NT2/D1 (cell line): ENCODE measurements around the gene RAB27B.

Source experiments
- DNase-seq: peaks from one replicate; pipeline ENCODE4 v3.0.0-alpha.2; 2011; ENCODE audit warnings: low read depth, low spot score
- H3K27me3 ChIP-seq: 2 replicates; pipeline ENCODE4 v1.6.0; 2011; ENCODE audit warnings: mild to moderate bottlenecking; ENCODE audit not compliant: insufficient read length, insufficient read depth
- H3K36me3 ChIP-seq: 2 replicates; pipeline ENCODE4 v1.6.1; 2011; ENCODE audit warnings: mild to moderate bottlenecking, low read length, mixed read lengths; ENCODE audit not compliant: insufficient read depth, insufficient read length
- H3K4me1 ChIP-seq: 2 replicates; pipeline ENCODE4 v1.5.1; 2011; ENCODE audit not compliant: insufficient read depth, insufficient read length
- H3K4me3 ChIP-seq: 2 replicates; pipeline ENCODE4 v1.5.1; 2011; ENCODE audit warnings: low read depth; ENCODE audit not compliant: insufficient read length
- H3K9ac ChIP-seq: 2 replicates; pipeline ENCODE4 v1.6.0; 2011; ENCODE audit warnings: low read depth; ENCODE audit not compliant: insufficient read length
- H3K9me3 ChIP-seq: 2 replicates; pipeline ENCODE4 v1.5.1; 2011; ENCODE audit warnings: mild to moderate bottlenecking, low read length; ENCODE audit not compliant: insufficient read depth
- SUZ12 ChIP-seq: IDR thresholded peaks from 2 replicates; pipeline ENCODE4 v1.6.1; 2011; ENCODE audit not compliant: insufficient read length, insufficient read depth; ENCODE audit errors: extremely low read depth
- YY1 ChIP-seq: IDR thresholded peaks from 2 replicates; pipeline ENCODE4 v1.6.1; 2011; ENCODE audit not compliant: insufficient read length, insufficient read depth
- ZNF274 ChIP-seq: IDR thresholded peaks from 2 replicates; pipeline ENCODE4 v1.6.1; 2011; ENCODE audit warnings: mild to moderate bottlenecking, low read depth, low read length

RAB27B gene

GRCh38 chr18:54829856-54830255 lies 1.6 kb downstream of the RAB27B start:
- DNase-seq: no peak
- no peaks in the 10 kb centered on the region for H3K36me3 ChIP-seq
- H3K4me3 ChIP-seq: no peak overlapping the region
- no peak for TF ChIP-seq YY1
- no peak for TF ChIP-seq SUZ12
- no peak for TF ChIP-seq ZNF274
- H3K9ac ChIP-seq: no peak overlapping the region
- H3K27me3 ChIP-seq: no peaks in the 10 kb centered on the region
- H3K9me3 ChIP-seq: no peaks in the 10 kb centered on the region
- H3K4me1 ChIP-seq: no peaks in the 10 kb centered on the region

GRCh38 chr18:54830260-54830659 lies 2.0 kb downstream of the RAB27B start:
- no peaks in the 10 kb centered on the region for H3K27me3 ChIP-seq
- H3K4me1 ChIP-seq: no peaks in the 10 kb centered on the region
- H3K9ac ChIP-seq: no peak overlapping the region
- no peak for DNase-seq
- no peaks in the 10 kb centered on the region for H3K9me3 ChIP-seq
- no peak for TF ChIP-seq ZNF274
- no peak for TF ChIP-seq SUZ12
- no peak for TF ChIP-seq YY1
- no peaks in the 10 kb centered on the region for H3K36me3 ChIP-seq
- no peak overlapping the region for H3K4me3 ChIP-seq

GRCh38 chr18:54830866-54831265 lies 2.6 kb downstream of the RAB27B start:
- Histone ChIP-seq H3K27me3 (no peaks in the 10 kb centered on the region), H3K4me1 (no peaks in the 10 kb centered on the region), H3K4me3 (no peak overlapping the region), H3K36me3 (no peaks in the 10 kb centered on the region), H3K9ac (no peak overlapping the region), H3K9me3 (no peaks in the 10 kb centered on the region)
- TF ChIP-seq YY1: no peak
- no peak for TF ChIP-seq SUZ12
- no peak for TF ChIP-seq ZNF274
- no peak for DNase-seq

- no peaks in the 10 kb centered on the region for H3K4me1 ChIP-seq
- no peak overlapping the region for H3K9ac ChIP-seq
- H3K36me3 ChIP-seq: no peaks in the 10 kb centered on the region
- DNase-seq: no peak
- no peaks in the 10 kb centered on the region for H3K9me3 ChIP-seq
- no peak overlapping the region for H3K4me3 ChIP-seq
- TF ChIP-seq SUZ12: no peak
- no peak for TF ChIP-seq ZNF274
- TF ChIP-seq YY1: no peak
- no peaks in the 10 kb centered on the region for H3K27me3 ChIP-seq
Observed at GRCh38 chr18:54835944-54836343, 7.7 kb downstream of the RAB27B start.

GRCh38 chr18:54843314-54843713 lies 15.0 kb downstream of the RAB27B start:
- Histone ChIP-seq H3K9ac (no peak overlapping the region), H3K4me3 (no peak overlapping the region), H3K36me3 (no peaks in the 10 kb centered on the region), H3K9me3 (no peaks in the 10 kb centered on the region), H3K4me1 (no peaks in the 10 kb centered on the region), H3K27me3 (no peaks in the 10 kb centered on the region)
- TF ChIP-seq ZNF274 (no peak), YY1 (no peak), SUZ12 (no peak)
- no peak for DNase-seq

GRCh38 chr18:54845787-54846186 lies 17.5 kb downstream of the RAB27B start:
- no peak overlapping the region for H3K9ac ChIP-seq
- DNase-seq: no peak
- H3K27me3 ChIP-seq: no peaks in the 10 kb centered on the region
- no peaks in the 10 kb centered on the region for H3K9me3 ChIP-seq
- no peak for TF ChIP-seq ZNF274
- no peak for TF ChIP-seq SUZ12
- TF ChIP-seq YY1: no peak
- no peak overlapping the region for H3K4me3 ChIP-seq
- H3K36me3 ChIP-seq: no peaks in the 10 kb centered on the region
- no peaks in the 10 kb centered on the region for H3K4me1 ChIP-seq

GRCh38 chr18:54848121-54848520 lies 19.8 kb downstream of the RAB27B start:
- H3K9ac ChIP-seq: no peak overlapping the region
- no peaks in the 10 kb centered on the region for H3K27me3 ChIP-seq
- H3K36me3 ChIP-seq: no peaks in the 10 kb centered on the region
- no peak for DNase-seq
- no peaks in the 10 kb centered on the region for H3K4me1 ChIP-seq
- no peak overlapping the region for H3K4me3 ChIP-seq
- H3K9me3 ChIP-seq: no peaks in the 10 kb centered on the region
- TF ChIP-seq SUZ12 (no peak), ZNF274 (no peak), YY1 (no peak)

- H3K36me3 ChIP-seq: no peaks in the 10 kb centered on the region
- no peak overlapping the region for H3K9ac ChIP-seq
- H3K27me3 ChIP-seq: no peaks in the 10 kb centered on the region
- TF ChIP-seq ZNF274 (no peak), SUZ12 (no peak)
- DNase-seq: no peak
- H3K4me3 ChIP-seq: no peak overlapping the region
- H3K4me1 ChIP-seq: no peaks in the 10 kb centered on the region
- no peaks in the 10 kb centered on the region for H3K9me3 ChIP-seq
Observed at GRCh38 chr18:54849683-54850082, 21.4 kb downstream of the RAB27B start.
